BJ (cell line): ENCODE data around the gene ELL. TPM values are rescaled to one million over a fixed set of nuclear protein-coding genes. Genes with fewer than 3 reads are reported as not detected.

Source experiments
- CTCF ChIA-PET: fragments of 350-600 bp; formaldehyde crosslinking; extraction: SDS; loops from one replicate; lab custom pipeline; 2021; ENCODE audit warnings: antibody characterized with exemption, inconsistent platforms; lab: Yijun Ruan, JAX
- POLR2A ChIA-PET: fragments of 300-600 bp; sonication (Branson Sonifier 250); formaldehyde crosslinking; extraction: SDS; loops from one replicate; lab custom pipeline; 2021; ENCODE audit warnings: antibody characterized with exemption; lab: Charles Lee
- DNase-seq: peaks from one replicate; pipeline ENCODE4 v3.0.0-alpha.2; 2011; ENCODE audit warnings: low read depth
- H3K27me3 ChIP-seq: 2 replicates; pipeline ENCODE4 v1.6.0; 2011; ENCODE audit warnings: low read length; ENCODE audit not compliant: control insufficient read depth, insufficient read depth
- H3K36me3 ChIP-seq: 2 replicates; pipeline ENCODE4 v1.5.1; 2011; ENCODE audit warnings: low read length; ENCODE audit not compliant: control insufficient read depth, insufficient read depth
- H3K4me3 ChIP-seq: 2 replicates; pipeline ENCODE4 v1.5.1; 2011; ENCODE audit warnings: low read depth, mild to moderate bottlenecking, control low read depth, low read length
- CTCF ChIP-seq: IDR thresholded peaks from 2 replicates; pipeline ENCODE4 v1.5.1; 2011; ENCODE audit warnings: low read depth, mild to moderate bottlenecking, control low read depth, inconsistent platforms, low read length, moderate library complexity; ENCODE audit not compliant: insufficient read depth
- polyA plus RNA-seq: library from polyadenylated mRNA; depleted of rRNA; stranded (reverse); fragments of >200 nt; gene quantifications from 2 replicates; pipeline ENCODE4 v1.2.3, GENCODE V29; 2011; rRNA removed

ELL gene
- polyA plus RNA-seq, 1 experiment: 10.2 TPM

DNA sequence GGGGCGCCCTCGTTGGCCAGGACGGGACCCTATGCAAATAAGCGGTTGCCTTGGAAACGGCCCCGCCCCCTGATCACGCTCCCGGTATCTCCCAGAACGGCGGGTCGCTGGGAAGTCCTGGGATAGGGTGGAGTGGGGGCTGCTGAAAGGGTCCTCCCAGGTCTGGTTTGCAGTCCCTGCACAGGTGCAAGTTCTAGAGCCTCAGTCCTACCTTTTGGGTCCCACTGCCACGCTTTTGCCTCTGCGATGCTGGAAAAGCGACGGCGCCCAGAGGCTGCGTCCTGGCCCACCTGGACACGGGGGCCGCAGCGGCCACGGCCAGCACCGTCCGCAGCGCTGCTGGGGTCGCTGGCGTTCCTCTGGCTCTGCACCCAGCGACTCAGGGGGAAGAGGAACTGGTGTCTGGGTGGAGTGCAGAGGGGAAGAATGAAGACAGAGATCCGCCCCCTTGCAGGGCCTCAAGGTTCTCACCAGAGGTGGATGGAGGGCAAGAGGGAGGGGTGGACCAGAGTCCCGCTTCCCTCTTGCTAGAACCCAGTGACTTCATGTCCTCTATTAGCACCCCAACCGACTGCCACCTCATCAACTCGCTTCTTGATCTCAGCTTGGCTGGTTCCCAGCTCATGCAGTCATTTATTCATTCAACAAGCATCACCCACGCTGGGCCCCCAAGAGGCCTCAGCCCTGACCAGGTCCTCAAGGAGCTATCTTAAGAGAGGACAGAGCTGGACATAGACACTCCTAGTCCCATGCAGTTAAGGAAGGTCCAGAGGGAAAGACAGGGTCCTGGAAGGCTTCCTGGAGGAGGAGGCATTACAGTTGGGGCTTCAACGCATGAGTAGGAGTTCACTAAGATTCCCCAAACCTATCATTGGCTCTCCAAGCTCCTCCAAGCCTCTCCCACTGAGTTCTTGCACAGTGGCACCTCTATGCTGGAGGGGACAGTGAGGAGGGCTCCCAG is 124.3 kb downstream of the ELL start, which contains the start of gene LRRC25:
Gene LRRC25, minus strand, starts transcription at position 381 of the 961 bp plus-strand sequence. CDS start 659 bp downstream, outside the sequence.
- Histone ChIP-seq H3K4me3 (no peak within 1 kb of the TSS), H3K27me3 (no peaks in the 10 kb centered on the region), H3K36me3 (no peaks in the 10 kb centered on the region)
- POLR2A ChIA-PET: no interaction called here
- DNase-seq: no peak
- no peak for TF ChIP-seq CTCF
- CTCF ChIA-PET: interaction anchor here (0.9 to 6.6 kb wide), 3 partner anchors 11 to 53 kb away, joined by 3 to 68 read pairs (median 3); partner anchors contain the start of gene GDF15

DNA sequence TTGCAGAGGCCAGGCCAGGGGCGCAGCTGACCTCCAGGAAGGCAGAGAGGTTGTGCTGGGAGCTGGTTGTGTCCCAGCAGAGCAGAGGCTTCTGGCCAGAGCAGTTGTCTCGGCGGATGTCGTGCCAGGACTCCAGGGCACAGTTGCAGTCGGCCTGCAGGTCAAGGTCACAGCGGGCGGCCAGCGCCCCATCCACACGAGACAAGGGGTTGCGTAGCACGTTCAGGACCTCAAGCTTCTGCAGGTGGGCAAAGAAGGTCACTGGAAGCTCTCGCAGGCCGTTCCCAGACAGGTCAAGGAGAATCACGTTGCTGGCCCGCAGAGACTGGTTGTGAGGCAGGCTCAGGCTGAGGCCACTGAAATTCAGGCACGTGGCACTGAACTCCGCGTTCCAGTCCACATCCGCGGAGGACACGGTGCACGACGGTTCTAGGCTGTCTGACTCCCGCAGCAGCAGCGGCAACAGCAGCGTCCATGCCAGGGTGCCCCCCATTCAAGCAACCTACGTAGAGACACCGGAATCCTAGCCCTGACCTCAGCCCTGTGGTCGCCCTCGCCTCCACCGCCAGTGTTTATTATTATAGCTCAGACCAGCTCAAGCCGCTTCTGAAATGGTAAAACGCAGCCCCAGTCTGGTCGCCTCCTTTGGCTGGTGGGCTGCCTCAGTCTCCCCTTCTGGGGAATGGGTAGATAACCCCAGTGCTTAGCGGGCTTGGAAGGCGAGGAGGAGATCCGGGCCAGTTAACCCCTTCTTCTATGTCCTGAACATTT is 125.2 kb downstream of the ELL start:
- POLR2A ChIA-PET: no interaction called here

GRCh38 chr19:18393836-18394235 is 128.0 kb downstream of the ELL start:
- H3K4me3 ChIP-seq: no peak overlapping the region
- CTCF ChIA-PET: interaction anchor here (1.1 to 5.3 kb wide), 3 partner anchors 17 to 45 kb away, joined by 3 to 33 read pairs (median 3); no protein-coding TSS in a partner anchor

More for the DNA sequence above, 125.2 kb downstream of the ELL start:
- no peaks in the 10 kb centered on the region for H3K27me3 ChIP-seq
- CTCF ChIA-PET: interaction anchor here (0.6 to 6.6 kb wide), 3 partner anchors 10 to 52 kb away, joined by 3 to 68 read pairs (median 3); partner anchors contain the start of gene GDF15
- H3K36me3 ChIP-seq: no peaks in the 10 kb centered on the region
- TF ChIP-seq CTCF: no peak
- no peak for DNase-seq
- no peak overlapping the region for H3K4me3 ChIP-seq

GRCh38 chr19:18392926-18393325 is 128.9 kb downstream of the ELL start:
- DNase-seq: no peak
- no peak for TF ChIP-seq CTCF
- CTCF ChIA-PET: interaction anchor here (0.8 to 5.3 kb wide), 4 partner anchors 18 to 44 kb away, joined by 3 to 33 read pairs (median 3); no protein-coding TSS in a partner anchor
- Histone ChIP-seq H3K4me3 (no peak overlapping the region), H3K27me3 (no peaks in the 10 kb centered on the region), H3K36me3 (peaks cover 16% of the 10 kb centered on the region)
- POLR2A ChIA-PET: no interaction called here

More at GRCh38 chr19:18393836-18394235, 128.0 kb downstream of the ELL start:
- Histone ChIP-seq H3K27me3 (no peaks in the 10 kb centered on the region), H3K36me3 (peaks cover 8% of the 10 kb centered on the region)
- DNase-seq: no peak
- POLR2A ChIA-PET: no interaction called here
- no peak for TF ChIP-seq CTCF

Other genes with a start within 250 kb of the ELL start
- 0.82 and 1.5 TPM in 2 replicates for gene IQCN, start 247.6 kb downstream of the ELL start, polyA plus RNA-seq
- 92.0 and 124 TPM in 2 replicates for gene JUND, start 240.4 kb downstream of the ELL start, polyA plus RNA-seq
- 94.7 and 99.8 TPM in 2 replicates for gene LSM4, start 199.0 kb downstream of the ELL start, polyA plus RNA-seq
- 30.7 and 32.2 TPM in 2 replicates for gene PGPEP1, start 181.5 kb downstream of the ELL start, polyA plus RNA-seq
- gene GDF15, start 135.9 kb downstream of the ELL start, polyA plus RNA-seq: 19.0 and 30.8 TPM in 2 replicates
- 0.06 TPM in 1 of 2 replicates, not detected in the other for gene LRRC25, start 124.4 kb downstream of the ELL start, polyA plus RNA-seq
- 16.3 and 24.1 TPM in 2 replicates for gene SSBP4, start 102.7 kb downstream of the ELL start, polyA plus RNA-seq
- 13.5 and 27.0 TPM in 2 replicates for gene ISYNA1, start 83.9 kb downstream of the ELL start, polyA plus RNA-seq
- 168 and 280 TPM in 2 replicates for gene FKBP8, start 21.5 kb upstream of the ELL start, polyA plus RNA-seq
- 100 and 163 TPM in 2 replicates for gene KXD1, start 35.8 kb upstream of the ELL start, polyA plus RNA-seq
- gene UBA52, start 49.8 kb upstream of the ELL start, polyA plus RNA-seq: 2,336 and 2,472 TPM in 2 replicates
- 22.4 and 24.3 TPM in 2 replicates for gene REX1BD, start 66.7 kb upstream of the ELL start, polyA plus RNA-seq
- 5.6 and 6.6 TPM in 2 replicates for gene CRLF1, start 84.7 kb upstream of the ELL start, polyA plus RNA-seq
- gene TMEM59L, start 90.8 kb upstream of the ELL start, polyA plus RNA-seq: 0.69 and 1.6 TPM in 2 replicates
- gene KLHL26, start 115.0 kb upstream of the ELL start, polyA plus RNA-seq: 0.91 and 2.3 TPM in 2 replicates
- 0.97 and 1.5 TPM in 2 replicates for gene CRTC1, start 161.6 kb upstream of the ELL start, polyA plus RNA-seq